GM18909 (cell line): ENCODE data around the gene RHOB.
"Not testable (repeated sequence)": the region's sequence is repeated elsewhere in the genome, so short reads cannot be mapped to it uniquely, and the experiment has no call there.

ENCODE experiments used
- ATAC-seq: cut with Tn5 transposase; IDR thresholded peaks from one replicate; pipeline ENCODE4 v1.9.1; 2021; ENCODE audit warnings: mild to moderate bottlenecking; ENCODE audit not compliant: unreplicated experiment, poor library complexity

Gene RHOB

GRCh38 chr2:20488201-20488641 lies 41.3 kb downstream of the RHOB start:
- no peak for ATAC-seq

- ATAC-seq: no peak
Measured at GRCh38 chr2:20488782-20489181, 41.9 kb downstream of the RHOB start.

GRCh38 chr2:20490300-20491181 lies 43.7 kb downstream of the RHOB start:
- ATAC-seq: no peak

GRCh38 chr2:20491739-20492531 lies 45.1 kb downstream of the RHOB start:
- ATAC-seq: no peak

DNA sequence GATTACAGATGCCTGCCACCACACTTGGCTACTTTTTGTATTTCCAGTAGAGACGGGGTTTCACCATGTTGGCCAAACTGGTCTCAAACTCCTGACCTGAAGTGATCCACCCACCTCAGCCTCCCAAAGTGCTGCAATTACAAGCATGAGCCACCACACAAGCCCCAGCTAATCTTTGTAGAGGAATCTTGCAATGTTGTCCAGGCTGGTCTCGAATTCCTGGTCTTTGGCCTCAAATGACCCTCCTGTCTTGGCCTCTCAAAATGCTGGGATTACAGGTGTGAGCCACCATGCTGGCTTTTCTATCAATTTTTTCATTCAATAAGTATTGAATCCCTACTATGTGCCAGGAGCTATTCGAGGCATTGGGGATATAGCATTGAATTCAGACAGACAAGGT lies 46.2 kb downstream of the RHOB start:
- ATAC-seq: not testable (repeated sequence)

GRCh38 chr2:20494241-20494640 lies 47.4 kb downstream of the RHOB start:
- no peak for ATAC-seq

DNA sequence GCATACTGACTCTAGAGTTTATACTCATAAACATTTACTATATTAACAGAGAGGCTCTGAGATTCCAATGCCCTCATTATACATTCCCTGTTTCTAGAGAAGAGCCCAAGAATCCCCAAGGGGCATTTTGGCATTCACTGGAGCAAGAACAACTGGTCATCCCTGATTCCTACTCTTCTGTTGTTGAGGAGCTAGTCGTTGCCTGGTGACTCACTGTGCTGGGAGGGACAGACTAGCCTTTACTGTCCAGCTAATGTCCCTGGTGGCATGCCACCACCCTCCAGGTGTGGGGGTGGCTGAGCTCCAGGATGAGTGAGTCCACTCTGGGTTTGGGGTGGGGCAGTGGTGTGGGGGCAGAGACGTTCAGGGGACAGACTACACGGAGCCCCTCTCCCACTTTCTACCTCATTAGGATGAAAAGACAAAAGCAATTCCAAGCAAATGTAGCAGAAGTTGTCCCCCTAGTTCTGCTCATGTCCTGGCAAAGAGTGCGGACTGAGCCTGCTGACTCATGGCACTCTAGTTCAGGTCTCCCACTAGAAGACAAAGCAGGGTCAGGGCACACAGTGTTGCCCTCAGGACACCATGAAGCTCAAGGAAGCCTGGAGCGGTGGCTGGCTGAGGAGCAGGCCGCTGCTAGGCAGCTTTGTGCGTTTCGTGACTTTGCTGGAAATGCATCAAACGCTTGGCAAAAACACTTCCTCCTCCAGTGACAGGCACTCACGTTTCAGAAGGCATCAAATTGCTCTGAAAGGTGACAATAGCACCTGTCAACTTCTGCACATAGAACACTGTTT lies 49.4 kb downstream of the RHOB start:
- ATAC-seq: no peak

- no peak for ATAC-seq
Measured at GRCh38 chr2:20496942-20497341, 50.1 kb downstream of the RHOB start.
